HEK293 (cell line): Measurements from ENCODE around the gene TCEA3.

ENCODE experiments used
- GFI1B ChIP-seq: fragments of 450-650 bp; formaldehyde crosslinking; IDR thresholded peaks from 2 replicates; pipeline ENCODE4 v1.5.1; 2016; ENCODE audit warnings: missing biosample characterization, missing genetic modification characterization
- HOXC10 ChIP-seq: sonication (generic); formaldehyde crosslinking; IDR thresholded peaks from 2 replicates; pipeline ENCODE4 v1.8.1; 2023; ENCODE audit warnings: mild to moderate bottlenecking, missing genetic modification reagents
- KLF7 ChIP-seq: fragments of 450-650 bp; formaldehyde crosslinking; IDR thresholded peaks from 2 replicates; pipeline ENCODE4 v1.5.1; 2016; ENCODE audit warnings: missing biosample characterization, missing genetic modification characterization, borderline replicate concordance
- OSR2 ChIP-seq: fragments of 450-650 bp; formaldehyde crosslinking; IDR thresholded peaks from 2 replicates; pipeline ENCODE4 v1.5.1; 2016; ENCODE audit warnings: missing biosample characterization, missing genetic modification characterization
- PRDM6 ChIP-seq: fragments of 450-650 bp; formaldehyde crosslinking; IDR thresholded peaks from 2 replicates; pipeline ENCODE4 v1.5.1; 2017; ENCODE audit warnings: missing biosample characterization, missing genetic modification characterization
- REPIN1 ChIP-seq: fragments of 450-650 bp; formaldehyde crosslinking; IDR thresholded peaks from 2 replicates; pipeline ENCODE4 v1.5.1; 2017; ENCODE audit warnings: missing biosample characterization, missing genetic modification characterization, low read depth
- SALL2 ChIP-seq: fragments of 450-650 bp; formaldehyde crosslinking; IDR thresholded peaks from 2 replicates; pipeline ENCODE4 v1.5.0; 2017; ENCODE audit warnings: missing biosample characterization, mild to moderate bottlenecking, missing genetic modification characterization, borderline replicate concordance
- SP2 ChIP-seq: fragments of 450-650 bp; formaldehyde crosslinking; IDR thresholded peaks from 2 replicates; pipeline ENCODE4 v1.5.1; 2016; ENCODE audit warnings: missing biosample characterization, missing genetic modification characterization
- TCF7L2 ChIP-seq: IDR thresholded peaks from 2 replicates; pipeline ENCODE4 v1.6.1; 2011; ENCODE audit warnings: low read depth, mild to moderate bottlenecking, inconsistent platforms, low read length, moderate library complexity, borderline replicate concordance
- ZBTB44 ChIP-seq: fragments of 450-650 bp; IDR thresholded peaks from 2 replicates; pipeline ENCODE4 v1.5.1; 2018; ENCODE audit warnings: missing biosample characterization, mild to moderate bottlenecking, missing genetic modification characterization
- ZNF175 ChIP-seq: fragments of 450-650 bp; formaldehyde crosslinking; IDR thresholded peaks from 2 replicates; pipeline ENCODE4 v1.5.1; 2016; ENCODE audit warnings: missing biosample characterization, missing genetic modification characterization
- ZNF24 ChIP-seq: fragments of 450-650 bp; formaldehyde crosslinking; IDR thresholded peaks from 2 replicates; pipeline ENCODE4 v1.5.1; 2016; ENCODE audit warnings: missing biosample characterization, missing genetic modification characterization
- ZNF362 ChIP-seq: fragments of 450-650 bp; formaldehyde crosslinking; IDR thresholded peaks from 2 replicates; pipeline ENCODE4 v1.5.1; 2016; ENCODE audit warnings: missing biosample characterization, missing genetic modification characterization
- ZNF366 ChIP-seq: fragments of 450-650 bp; formaldehyde crosslinking; conservative IDR thresholded peaks from 2 replicates; pipeline ENCODE4 v1.5.1; 2016; ENCODE audit warnings: missing biosample characterization, missing genetic modification characterization
- ZNF404 ChIP-seq: fragments of 450-650 bp; formaldehyde crosslinking; IDR thresholded peaks from 2 replicates; pipeline ENCODE4 v1.5.1; 2017; ENCODE audit warnings: missing biosample characterization, missing genetic modification characterization
- ZNF423 ChIP-seq: fragments of 450-650 bp; formaldehyde crosslinking; IDR thresholded peaks from 2 replicates; pipeline ENCODE4 v1.5.1; 2016; ENCODE audit warnings: missing biosample characterization, missing genetic modification characterization
- ZNF529 ChIP-seq: fragments of 450-650 bp; formaldehyde crosslinking; IDR thresholded peaks from 2 replicates; pipeline ENCODE4 v1.5.1; 2017; ENCODE audit warnings: missing genetic modification characterization, missing biosample characterization; ENCODE audit not compliant: insufficient replicate concordance
- ZNF747 ChIP-seq: fragments of 450-650 bp; formaldehyde crosslinking; IDR thresholded peaks from 2 replicates; pipeline ENCODE4 v1.5.1; 2016; ENCODE audit warnings: missing biosample characterization, missing genetic modification characterization
- TF ChIP-seq, protein P1 (sequence below): fragments of 450-650 bp; formaldehyde crosslinking; IDR thresholded peaks from 2 replicates; pipeline ENCODE4 v1.5.1; 2016; ENCODE audit warnings: missing biosample characterization, missing genetic modification characterization
- TF ChIP-seq, protein P2 (sequence below): fragments of 450-650 bp; formaldehyde crosslinking; IDR thresholded peaks from 2 replicates; pipeline ENCODE4 v1.5.1; 2017; ENCODE audit warnings: missing biosample characterization, missing genetic modification characterization
- TF ChIP-seq, protein P3 (sequence below): fragments of 450-650 bp; formaldehyde crosslinking; IDR thresholded peaks from 2 replicates; pipeline ENCODE4 v1.5.1; 2016; ENCODE audit warnings: missing biosample characterization, missing genetic modification characterization
- TF ChIP-seq, protein P4 (sequence below): IDR thresholded peaks from 2 replicates; pipeline ENCODE4 v1.6.1; 2011; ENCODE audit warnings: mild to moderate bottlenecking, low read depth, low read length, borderline replicate concordance
- TF ChIP-seq, protein P5 (sequence below): fragments of 450-650 bp; formaldehyde crosslinking; IDR thresholded peaks from 2 replicates; pipeline ENCODE4 v1.5.1; 2016; ENCODE audit warnings: missing biosample characterization, missing genetic modification characterization, low read depth

Gene TCEA3

GRCh38 chr1:23403735-23404486, 20.6 kb downstream of the TCEA3 start (continued):
- TF ChIP-seq, protein P1, sequence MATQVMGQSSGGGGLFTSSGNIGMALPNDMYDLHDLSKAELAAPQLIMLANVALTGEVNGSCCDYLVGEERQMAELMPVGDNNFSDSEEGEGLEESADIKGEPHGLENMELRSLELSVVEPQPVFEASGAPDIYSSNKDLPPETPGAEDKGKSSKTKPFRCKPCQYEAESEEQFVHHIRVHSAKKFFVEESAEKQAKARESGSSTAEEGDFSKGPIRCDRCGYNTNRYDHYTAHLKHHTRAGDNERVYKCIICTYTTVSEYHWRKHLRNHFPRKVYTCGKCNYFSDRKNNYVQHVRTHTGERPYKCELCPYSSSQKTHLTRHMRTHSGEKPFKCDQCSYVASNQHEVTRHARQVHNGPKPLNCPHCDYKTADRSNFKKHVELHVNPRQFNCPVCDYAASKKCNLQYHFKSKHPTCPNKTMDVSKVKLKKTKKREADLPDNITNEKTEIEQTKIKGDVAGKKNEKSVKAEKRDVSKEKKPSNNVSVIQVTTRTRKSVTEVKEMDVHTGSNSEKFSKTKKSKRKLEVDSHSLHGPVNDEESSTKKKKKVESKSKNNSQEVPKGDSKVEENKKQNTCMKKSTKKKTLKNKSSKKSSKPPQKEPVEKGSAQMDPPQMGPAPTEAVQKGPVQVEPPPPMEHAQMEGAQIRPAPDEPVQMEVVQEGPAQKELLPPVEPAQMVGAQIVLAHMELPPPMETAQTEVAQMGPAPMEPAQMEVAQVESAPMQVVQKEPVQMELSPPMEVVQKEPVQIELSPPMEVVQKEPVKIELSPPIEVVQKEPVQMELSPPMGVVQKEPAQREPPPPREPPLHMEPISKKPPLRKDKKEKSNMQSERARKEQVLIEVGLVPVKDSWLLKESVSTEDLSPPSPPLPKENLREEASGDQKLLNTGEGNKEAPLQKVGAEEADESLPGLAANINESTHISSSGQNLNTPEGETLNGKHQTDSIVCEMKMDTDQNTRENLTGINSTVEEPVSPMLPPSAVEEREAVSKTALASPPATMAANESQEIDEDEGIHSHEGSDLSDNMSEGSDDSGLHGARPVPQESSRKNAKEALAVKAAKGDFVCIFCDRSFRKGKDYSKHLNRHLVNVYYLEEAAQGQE (tag by site-specific recombination) = no peak
- TF ChIP-seq, protein P2, sequence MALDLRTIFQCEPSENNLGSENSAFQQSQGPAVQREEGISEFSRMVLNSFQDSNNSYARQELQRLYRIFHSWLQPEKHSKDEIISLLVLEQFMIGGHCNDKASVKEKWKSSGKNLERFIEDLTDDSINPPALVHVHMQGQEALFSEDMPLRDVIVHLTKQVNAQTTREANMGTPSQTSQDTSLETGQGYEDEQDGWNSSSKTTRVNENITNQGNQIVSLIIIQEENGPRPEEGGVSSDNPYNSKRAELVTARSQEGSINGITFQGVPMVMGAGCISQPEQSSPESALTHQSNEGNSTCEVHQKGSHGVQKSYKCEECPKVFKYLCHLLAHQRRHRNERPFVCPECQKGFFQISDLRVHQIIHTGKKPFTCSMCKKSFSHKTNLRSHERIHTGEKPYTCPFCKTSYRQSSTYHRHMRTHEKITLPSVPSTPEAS (tag by site-specific recombination) = no peak
- TF ChIP-seq HOXC10 (CRISPR knock-in tag) (no peak), PRDM6 (no peak), ZNF175 (tag by site-specific recombination) (no peak), REPIN1 (tag by site-specific recombination) (no peak), ZBTB44 (tag by site-specific recombination) (peak; percentile 98), ZNF366 (peak; percentile 84), ZNF423 (peak; percentile 92), KLF7 (tag by site-specific recombination) (no peak), TCF7L2 (no peak), ZNF24 (tag by site-specific recombination) (peak; percentile 86; the same call in 1 of the 2 replicates), ZNF529 (tag by site-specific recombination) (no peak), ZNF404 (tag by site-specific recombination) (no peak), GFI1B (tag by site-specific recombination) (no peak), SALL2 (tag by site-specific recombination) (no peak), ZNF362 (tag by site-specific recombination) (no peak), ZNF747 (tag by site-specific recombination) (no peak), OSR2 (tag by site-specific recombination) (peak; percentile 49), SP2 (tag by site-specific recombination) (peak; percentile 87)
- TF ChIP-seq, protein P3, sequence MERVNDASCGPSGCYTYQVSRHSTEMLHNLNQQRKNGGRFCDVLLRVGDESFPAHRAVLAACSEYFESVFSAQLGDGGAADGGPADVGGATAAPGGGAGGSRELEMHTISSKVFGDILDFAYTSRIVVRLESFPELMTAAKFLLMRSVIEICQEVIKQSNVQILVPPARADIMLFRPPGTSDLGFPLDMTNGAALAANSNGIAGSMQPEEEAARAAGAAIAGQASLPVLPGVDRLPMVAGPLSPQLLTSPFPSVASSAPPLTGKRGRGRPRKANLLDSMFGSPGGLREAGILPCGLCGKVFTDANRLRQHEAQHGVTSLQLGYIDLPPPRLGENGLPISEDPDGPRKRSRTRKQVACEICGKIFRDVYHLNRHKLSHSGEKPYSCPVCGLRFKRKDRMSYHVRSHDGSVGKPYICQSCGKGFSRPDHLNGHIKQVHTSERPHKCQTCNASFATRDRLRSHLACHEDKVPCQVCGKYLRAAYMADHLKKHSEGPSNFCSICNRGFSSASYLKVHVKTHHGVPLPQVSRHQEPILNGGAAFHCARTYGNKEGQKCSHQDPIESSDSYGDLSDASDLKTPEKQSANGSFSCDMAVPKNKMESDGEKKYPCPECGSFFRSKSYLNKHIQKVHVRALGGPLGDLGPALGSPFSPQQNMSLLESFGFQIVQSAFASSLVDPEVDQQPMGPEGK (tag by site-specific recombination) = peak; percentile 97
- TF ChIP-seq, protein P4, sequence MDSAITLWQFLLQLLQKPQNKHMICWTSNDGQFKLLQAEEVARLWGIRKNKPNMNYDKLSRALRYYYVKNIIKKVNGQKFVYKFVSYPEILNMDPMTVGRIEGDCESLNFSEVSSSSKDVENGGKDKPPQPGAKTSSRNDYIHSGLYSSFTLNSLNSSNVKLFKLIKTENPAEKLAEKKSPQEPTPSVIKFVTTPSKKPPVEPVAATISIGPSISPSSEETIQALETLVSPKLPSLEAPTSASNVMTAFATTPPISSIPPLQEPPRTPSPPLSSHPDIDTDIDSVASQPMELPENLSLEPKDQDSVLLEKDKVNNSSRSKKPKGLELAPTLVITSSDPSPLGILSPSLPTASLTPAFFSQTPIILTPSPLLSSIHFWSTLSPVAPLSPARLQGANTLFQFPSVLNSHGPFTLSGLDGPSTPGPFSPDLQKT = no peak
- TF ChIP-seq, protein P5, sequence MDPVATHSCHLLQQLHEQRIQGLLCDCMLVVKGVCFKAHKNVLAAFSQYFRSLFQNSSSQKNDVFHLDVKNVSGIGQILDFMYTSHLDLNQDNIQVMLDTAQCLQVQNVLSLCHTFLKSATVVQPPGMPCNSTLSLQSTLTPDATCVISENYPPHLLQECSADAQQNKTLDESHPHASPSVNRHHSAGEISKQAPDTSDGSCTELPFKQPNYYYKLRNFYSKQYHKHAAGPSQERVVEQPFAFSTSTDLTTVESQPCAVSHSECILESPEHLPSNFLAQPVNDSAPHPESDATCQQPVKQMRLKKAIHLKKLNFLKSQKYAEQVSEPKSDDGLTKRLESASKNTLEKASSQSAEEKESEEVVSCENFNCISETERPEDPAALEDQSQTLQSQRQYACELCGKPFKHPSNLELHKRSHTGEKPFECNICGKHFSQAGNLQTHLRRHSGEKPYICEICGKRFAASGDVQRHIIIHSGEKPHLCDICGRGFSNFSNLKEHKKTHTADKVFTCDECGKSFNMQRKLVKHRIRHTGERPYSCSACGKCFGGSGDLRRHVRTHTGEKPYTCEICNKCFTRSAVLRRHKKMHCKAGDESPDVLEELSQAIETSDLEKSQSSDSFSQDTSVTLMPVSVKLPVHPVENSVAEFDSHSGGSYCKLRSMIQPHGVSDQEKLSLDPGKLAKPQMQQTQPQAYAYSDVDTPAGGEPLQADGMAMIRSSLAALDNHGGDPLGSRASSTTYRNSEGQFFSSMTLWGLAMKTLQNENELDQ (tag by site-specific recombination) = no peak
